Activated T-helper 1 cell treated with Interleukin-2 at 50 U/mL for 16 hours (primary cell): ENCODE data around the gene KIF1B.
"Not testable (repeated sequence)": the region's sequence is repeated elsewhere in the genome, so short reads cannot be mapped to it uniquely, and the experiment has no call there.

ENCODE experiments used
- DNase-seq: peaks from one replicate; pipeline ENCODE4 v3.0.0-alpha.2; 2020; ENCODE audit warnings: low read depth

Gene KIF1B

DNA sequence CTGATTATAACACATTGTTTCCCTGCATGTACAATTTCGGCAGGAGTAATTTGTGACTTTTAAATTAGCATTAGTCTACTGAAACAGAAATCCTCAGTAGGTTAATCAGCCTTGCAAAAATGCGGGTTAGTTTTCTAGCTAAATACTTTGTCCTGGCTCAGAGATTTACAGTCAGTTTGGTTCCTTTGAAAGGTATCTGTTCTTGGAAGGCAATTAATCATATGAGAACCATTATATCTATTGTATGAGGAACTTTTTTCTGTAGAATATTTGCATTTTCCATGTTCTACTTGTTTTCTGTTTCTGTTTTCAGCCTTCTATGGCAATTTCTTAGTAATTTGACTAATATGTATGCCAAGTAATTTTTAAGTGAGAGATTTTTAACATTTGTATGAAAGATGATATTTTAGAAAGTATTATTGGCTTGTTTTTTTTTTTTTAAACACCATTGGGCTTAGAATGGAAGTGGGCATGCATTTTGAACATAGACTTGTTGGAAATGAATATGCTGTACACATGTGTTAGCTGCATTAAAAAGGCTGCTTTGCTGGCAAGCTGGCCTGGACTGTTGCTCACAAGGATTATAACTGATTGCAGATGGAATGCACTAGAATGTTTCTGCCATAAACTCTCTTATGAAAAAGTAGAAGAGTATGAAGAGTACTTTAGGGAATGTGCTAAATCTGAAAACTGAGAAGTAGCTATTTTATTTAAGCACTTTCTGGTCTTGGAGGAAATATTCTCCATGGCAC lies 26.2 kb downstream of the KIF1B start:
- DNase-seq, result no peak

DNA sequence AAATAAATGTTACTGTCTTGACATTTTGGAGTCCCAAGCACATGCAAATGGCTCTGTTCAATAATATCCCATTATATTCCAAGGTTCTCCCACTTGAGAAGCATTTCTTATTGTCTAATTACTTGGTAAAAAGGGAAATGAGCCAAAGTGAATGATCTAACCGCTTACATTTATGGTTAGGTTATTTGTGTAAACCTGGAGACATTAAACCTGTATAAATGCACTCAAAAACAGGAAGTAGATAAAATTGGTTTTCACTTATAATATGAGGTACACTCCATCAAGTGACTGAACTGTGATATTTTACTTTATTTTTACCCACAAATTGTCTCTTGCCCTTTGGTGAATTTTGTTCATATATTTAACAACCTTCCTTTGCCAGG lies 26.8 kb downstream of the KIF1B start:
- no peak for DNase-seq

DNA sequence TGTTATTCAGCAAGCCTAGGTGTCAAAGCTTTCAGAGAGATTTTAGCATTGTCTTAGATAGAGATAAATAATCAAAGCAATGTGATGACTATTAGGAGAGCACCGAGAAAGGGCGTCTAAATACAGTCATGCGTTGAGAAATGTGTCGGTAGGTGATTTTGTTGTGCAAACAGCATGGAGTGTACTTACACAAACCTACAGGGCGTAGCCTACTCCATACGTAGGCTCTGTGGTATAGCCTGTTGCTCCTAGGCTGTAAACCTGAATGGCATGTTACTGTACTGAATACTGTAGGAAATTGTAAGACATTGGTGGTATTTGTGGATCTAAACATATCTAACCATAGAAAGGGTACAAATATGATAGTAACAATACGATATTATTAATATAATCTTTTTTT lies 31.8 kb downstream of the KIF1B start:
- no peak for DNase-seq

DNA sequence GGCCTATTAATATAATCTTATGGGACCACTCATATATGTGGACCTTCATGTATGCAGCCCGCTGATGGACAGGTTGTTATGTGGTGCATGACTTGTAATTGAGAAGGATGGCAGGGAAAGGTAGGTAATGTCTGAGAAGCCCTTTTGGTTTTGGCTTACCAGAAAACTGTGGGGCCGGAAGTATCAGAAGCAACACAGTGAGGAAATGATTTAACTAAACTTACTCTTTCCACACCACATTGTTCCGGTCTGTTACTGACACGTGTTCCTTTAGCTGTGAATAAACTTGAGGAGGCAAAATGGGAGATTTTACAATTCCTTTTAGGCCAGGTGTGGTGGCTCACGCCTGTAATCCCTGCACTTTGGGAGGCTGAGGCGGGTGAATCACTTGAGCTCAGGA lies 32.4 kb downstream of the KIF1B start:
- DNase-seq, result no peak

DNA sequence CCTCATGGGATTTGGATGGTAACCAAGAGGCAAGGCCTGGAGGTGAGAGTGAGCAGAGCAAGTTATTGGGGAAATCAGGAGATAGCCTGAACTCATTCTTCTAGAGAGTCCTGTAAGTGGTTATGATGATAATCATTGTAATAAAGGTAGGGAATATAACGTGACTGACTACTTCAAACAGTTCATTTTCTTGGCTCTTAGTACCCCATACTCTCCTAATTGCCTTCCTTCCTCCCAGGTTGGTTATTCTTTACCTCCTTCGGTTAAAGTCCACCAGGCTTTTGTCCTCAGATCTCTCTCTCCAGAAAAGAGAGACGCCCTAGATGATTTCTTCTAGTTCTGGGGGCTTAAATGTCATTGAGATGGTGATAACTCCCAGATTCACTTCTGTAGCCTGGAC lies 35.3 kb downstream of the KIF1B start:
- no peak for DNase-seq

DNA sequence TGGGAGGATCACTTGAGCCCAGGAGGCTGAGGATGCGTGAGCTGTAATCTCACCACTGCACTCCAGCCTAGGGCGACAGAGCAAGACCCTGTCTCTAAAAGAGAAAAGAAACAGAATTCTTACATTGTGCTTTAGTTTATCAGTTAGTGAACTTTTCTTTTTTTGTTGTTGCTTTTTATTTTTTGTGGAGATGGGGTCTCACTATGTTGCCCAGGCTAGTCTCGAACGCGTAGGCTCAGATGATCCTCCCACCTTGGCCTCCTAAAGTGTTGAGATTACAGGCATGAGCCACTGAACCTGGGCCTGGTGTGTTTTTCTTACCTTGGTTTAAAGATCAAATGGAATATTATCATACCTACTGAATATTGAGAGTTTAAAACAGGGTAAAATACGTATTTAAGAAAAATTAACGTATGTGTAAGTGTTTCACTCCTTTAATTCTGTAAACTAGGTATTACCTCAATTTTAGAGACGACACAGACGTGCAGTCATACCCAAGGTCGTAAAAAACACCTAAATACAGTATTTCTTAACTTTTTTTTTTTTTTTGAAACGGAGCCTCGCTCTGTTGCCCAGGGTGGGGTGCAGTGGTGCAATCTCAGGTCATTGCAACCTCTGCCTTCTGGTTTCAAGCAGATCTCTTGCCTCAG lies 39.6 kb downstream of the KIF1B start:
- no peak for DNase-seq

DNA sequence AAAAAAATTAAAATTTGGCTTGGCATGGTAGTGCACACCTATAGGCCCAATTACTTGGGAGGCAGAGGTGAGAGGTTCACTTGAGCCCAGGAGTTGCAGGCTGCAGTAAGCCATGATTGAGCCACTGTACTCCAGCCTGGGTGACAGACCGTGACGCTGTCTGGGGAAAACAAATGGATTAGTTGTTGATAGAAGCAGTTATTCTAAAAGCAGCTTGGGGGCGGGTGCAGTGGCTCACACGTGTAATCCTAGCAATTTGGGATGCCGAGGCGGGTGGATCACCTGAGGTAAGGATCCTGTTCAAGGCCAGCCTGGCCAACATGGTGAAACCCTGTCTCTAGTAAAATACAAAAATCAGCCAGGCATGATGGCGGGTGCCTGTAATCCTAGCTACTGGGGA lies 40.3 kb downstream of the KIF1B start:
- no peak for DNase-seq

DNA sequence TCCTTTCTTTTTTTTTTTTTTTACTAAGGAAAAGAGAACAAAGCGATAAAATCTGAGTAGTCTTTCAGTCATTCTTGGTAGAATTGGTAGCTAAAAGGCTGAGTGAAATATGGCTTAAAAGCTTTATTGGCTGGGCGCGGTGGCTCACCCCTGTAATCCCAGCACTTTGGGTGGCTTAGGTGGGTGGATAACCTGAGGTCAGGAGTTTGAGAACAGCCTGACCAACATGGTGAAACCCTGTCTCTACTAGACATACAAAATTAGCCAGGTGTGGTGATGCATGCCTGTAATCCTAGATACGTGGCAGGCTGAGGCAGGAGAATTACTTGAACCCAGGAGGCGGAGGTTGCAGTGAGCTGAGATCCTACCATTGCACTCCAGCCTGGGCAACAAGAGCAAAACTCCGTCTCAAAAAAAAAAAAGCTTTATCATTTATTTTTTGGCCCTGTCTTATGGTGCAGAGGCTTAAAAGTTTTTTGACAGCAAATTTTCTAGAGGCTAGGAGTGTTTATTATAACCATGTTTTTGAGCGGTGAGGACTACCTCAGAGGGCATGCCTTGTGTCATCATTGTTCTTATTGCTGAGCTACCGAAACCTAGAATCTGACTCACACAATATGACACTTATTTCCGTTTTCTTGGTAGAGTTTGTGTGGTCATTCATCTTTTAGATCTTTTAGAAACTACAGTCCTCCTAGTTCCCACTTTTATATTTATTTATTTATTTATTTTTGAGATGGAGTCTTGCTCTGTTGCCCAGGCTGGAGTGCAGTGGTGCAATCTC lies 41.1 kb downstream of the KIF1B start:
- not testable (repeated sequence) for DNase-seq

DNA sequence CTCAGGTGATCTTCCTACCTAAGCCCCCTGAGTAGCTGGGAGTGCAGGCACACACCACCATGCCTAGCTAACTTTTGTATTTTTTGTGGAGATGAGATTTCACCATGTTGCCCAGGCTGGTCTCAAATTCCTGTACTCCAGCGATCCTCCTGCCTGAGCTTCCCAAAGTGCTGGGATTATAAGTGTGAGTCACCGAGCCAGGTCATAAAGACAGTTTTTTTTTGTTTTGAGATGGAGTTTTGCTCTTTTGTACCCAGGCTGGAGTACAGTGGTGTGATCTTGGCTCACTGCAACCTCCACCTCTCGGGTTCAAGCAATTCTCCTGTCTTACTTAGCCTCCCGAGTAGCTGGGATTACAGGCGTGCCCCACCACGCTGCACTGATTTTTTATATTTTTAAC lies 42.1 kb downstream of the KIF1B start:
- no peak for DNase-seq

DNA sequence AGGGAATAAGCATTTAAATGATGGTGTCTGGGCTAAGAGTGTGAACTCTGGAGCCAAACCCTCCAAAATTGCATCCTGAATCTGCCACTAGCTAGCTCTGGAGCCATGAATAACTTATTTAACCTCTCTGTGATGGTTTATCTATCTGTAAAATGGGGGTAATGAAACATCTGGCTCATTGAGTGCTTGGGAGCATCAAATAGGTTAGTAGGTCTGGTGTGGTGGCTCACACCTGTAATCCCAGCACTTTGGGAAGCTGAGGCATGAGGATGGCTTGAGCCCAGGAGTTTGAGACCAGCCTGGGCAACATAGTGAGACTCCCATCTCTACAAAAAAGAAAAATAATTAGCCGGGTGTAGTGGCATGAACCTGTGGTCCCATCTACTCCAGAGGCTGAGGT lies 42.8 kb downstream of the KIF1B start:
- DNase-seq, result no peak

DNA sequence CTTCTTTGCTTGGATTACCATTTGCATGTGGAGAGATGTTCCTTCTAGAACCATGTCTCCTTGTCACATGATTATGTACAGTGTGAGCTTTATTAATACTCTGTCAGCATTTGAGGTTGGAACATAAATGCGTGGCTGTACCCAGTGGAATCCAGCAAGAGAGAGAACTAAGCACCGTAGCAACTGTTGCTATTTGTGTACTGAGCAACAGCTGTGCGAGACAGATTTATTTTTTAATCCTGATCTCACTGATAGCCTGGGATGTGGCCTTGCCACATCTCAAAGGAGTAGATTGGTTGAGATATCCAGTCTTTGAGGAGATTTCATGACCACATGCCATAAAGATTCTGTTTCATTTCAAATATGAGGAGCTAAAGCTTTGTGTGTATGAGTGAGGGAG lies 43.4 kb downstream of the KIF1B start:
- DNase-seq, result no peak

DNA sequence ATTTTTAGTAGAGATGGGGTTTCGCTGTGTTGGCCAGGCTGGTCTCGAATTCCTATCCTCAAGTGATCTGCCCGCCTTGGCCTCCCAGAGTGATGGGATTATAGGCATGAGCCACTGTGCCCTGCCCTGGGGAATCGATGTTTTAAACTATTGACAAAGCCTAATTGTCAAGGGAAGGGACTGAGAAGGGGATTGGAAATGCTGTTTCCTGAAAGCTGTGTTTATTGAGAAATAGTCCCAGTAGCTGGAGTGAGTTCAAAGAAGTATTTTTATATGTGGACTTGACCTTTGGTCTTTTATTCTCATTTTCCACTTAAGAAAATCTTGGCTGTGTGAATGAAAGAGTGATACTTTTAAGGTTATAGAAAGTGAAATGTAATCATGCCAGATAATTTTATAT lies 47.5 kb downstream of the KIF1B start:
- no peak for DNase-seq

DNA sequence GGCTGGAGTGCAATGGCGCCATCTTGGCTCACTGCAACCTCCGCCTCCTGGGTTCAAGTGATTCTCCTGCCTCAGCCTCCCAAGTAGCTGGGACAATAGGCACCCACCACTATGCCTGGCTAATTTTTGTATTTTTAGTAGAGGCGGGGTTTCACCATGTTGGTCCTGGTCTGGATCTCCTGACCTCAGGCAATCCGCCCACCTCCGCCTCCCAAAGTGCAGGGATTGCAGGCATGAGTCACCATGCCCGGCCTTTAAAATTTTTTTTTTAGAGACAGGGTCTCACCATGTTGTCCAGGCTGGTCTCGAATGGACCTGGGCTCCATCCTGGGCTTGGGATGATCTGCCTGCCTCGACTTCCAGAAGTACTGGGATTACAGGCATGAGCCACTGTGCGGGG lies 49.2 kb downstream of the KIF1B start:
- not testable (repeated sequence) for DNase-seq

DNA sequence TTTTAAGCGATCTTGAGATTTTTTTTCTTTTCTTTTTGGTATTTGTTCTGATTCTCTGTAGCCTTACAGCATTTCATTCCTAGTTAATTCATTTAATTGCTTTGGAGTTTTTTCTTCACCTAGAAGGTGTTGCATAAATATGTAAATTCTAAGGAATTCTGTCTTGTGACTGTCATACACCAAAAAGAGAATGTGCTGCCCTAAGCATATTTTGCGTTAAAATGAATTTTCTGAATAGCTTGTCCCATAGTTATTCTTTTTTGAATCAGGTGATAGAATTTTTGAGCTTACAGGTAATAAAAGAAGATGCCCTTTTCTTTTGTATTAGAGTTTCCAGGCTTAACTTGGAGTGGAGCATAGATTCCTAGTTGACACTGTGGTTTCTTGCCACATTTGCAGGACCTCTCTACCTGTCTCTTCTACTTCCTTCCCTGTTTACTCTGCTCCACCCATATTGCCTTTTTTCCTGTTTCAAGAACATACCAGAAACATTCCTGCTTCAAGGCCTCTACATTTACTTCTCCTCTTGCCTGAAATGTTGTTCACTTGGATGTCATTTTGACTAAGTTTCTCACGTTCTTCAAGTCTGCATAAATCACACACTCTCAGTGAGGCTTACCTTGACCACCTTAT lies 53.2 kb downstream of the KIF1B start:
- no peak for DNase-seq

DNA sequence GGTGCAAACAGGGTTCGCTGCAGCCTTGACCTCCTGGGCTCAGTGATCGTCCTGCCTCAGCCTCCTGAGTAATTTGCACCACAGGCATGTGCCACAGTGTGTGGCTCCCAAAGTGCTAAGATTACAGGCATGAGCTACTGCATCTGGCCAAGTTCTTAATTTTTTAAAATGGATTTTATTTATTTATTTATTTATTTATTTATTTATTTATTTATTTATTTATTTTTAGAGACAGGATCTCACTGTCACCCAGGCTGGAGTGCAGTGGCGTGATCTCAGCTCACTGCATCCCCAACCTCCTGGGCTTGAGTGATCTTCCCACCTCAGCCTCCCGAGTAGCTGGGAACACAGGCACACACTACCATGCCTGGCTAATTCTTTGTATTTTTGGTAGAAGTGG lies 54.7 kb downstream of the KIF1B start:
- no peak for DNase-seq

DNA sequence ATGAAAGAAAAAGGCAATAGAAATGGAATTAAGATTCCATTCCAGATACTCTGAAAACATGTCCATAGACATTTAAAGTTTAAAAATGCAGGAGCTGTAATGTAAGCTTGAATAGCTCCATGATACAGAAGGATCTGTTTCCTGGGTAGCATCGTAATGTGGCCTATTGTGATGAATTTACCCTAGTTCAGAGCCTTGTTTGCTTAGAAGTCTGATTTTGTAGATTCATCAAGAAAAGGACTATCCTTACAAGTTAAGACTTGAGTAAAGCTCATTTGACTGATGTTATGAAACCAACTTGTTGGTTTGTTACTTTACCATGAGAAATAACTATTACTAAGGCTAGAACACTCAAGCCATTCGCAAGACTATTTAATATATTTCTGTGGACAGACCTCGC lies 55.5 kb downstream of the KIF1B start:
- DNase-seq, result no peak

DNA sequence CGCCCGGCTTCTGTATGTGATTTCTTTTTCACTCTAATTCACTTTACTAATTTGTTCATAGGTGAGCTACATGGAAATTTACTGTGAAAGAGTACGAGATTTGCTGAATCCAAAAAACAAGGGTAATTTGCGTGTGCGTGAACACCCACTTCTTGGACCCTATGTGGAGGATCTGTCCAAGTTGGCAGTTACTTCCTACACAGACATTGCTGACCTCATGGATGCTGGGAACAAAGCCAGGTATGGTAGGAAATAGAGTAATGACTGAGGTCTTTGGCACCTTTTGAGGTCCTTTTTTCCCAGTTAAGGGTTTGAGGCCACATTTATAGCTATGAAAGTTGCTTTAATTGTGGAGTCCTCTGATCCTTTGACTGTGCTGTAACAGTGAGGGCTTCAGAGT lies 56.9 kb downstream of the KIF1B start:
- no peak for DNase-seq

DNA sequence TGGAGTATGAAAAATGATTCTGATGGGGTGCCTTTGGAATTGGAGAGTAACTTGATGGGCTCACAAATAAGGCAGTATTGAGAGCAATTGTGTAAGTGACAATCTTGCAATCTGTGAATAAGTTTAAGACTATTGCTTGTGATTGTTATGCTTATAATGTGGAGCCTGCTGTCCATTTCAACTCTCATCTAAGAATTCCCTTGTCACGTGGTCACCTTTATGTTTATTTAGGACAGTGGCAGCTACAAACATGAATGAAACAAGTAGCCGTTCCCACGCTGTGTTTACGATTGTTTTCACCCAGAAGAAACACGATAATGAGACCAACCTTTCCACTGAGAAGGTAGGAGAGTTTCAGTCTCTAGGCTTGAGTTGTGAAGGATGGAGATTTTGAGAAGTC lies 57.6 kb downstream of the KIF1B start:
- DNase-seq, result no peak

DNA sequence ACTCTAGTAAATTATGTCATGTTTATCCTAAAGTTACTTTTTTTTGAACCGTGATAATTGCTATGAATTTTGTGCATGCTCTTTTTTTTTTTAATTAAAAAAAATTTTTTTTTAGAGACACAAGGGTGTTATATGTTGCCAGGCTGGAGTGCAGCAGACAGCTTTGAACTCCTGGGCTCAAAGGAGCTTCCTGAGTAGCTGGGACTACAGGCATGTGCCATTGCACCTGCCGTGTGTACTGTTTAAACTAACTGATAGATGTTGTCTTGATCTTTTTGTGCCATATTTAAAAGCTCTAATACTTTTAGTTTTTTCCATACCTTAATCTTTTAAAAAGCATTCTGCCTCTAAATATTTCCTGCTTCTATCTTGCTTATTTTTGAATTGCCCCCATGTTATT lies 60.7 kb downstream of the KIF1B start:
- DNase-seq, result no peak

DNA sequence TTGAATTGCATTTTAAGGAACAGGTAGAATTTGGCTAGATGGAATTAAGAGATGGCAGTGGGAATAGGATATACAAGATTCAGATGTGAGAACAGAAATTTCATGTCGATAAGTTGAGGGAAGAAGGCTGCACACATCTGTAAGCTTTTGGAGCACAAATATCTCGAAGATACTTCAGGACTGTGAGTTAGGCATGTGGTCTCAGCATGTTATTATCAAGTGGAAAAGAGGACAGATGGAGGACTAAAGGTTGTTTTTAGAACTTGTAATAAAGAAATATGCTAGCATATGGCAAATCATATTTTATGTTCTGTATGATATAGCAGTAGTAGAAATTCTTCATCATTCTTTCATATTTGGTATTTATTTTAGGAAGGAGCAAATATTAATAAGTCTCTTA lies 61.5 kb downstream of the KIF1B start:
- DNase-seq, result no peak

DNA sequence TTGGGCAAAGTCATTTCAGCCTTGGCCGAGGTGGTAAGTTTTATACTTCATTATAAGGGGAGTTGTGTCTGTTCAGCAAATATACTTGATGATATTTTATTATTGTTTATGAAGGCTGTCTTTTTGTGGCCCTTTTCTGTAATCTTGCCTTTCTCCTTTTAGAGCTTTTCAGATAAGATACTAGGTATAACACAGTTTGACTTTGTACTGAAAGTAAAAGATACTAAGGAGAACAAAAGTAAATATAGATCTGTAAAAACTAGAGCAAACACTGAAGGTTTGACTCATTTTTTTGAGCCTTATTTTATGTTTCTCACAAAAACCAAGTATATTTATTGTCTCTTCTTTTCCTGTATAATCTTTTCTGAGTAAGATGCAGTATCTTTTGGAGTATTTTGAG lies 61.9 kb downstream of the KIF1B start:
- DNase-seq, result no peak

DNA sequence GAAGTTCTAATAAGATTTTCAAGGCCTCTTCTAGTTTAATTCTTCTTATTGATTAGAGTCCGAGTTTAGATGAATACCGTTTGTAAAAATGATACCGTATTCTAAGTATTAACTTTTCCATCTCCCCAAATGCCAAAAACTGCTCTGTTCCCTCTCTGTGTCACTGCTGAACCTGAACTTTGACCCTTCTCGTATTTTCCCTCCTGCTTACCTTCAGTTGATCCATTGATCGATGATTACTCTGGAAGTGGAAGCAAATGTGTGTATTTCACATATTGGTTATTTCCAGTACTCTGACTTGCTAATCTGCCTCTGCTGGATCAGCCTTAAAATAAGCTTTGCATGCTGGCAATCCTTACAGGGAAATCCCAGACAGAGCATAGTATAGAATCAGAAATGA lies 68.5 kb downstream of the KIF1B start:
- no peak for DNase-seq
